COLO668 (cell line): ENCODE data around the gene PLXDC1.

Experiments used
- DNase-seq: peaks from one replicate; lab custom pipeline; 2025; ENCODE audit not compliant: unreplicated experiment; lab: John Stamatoyannopoulos, UW

The PLXDC1 gene

GRCh38 chr17:39018267-39019134, 132.9 kb downstream of the PLXDC1 start:
- no peak for DNase-seq

- no peak for DNase-seq
Observed at GRCh38 chr17:39016193-39017153, 135.0 kb downstream of the PLXDC1 start.

GRCh38 chr17:39015546-39015935, 135.9 kb downstream of the PLXDC1 start:
- no peak for DNase-seq

- DNase-seq: no peak
Observed at GRCh38 chr17:39014795-39015545, 136.5 kb downstream of the PLXDC1 start.

- DNase-seq: no peak
Observed at GRCh38 chr17:39014044-39014794, 137.2 kb downstream of the PLXDC1 start.
